Embryonic facial prominence (tissue), 1 donor: Measurements from ENCODE around the gene CCDC74A.
A peak's percentile ranks its signal among the peaks of the same experiment; 100 is the strongest.
"Not testable (repeated sequence)": the region's sequence is repeated elsewhere in the genome, so short reads cannot be mapped to it uniquely, and the experiment has no call there.

Experiments
- DNase-seq: peaks from one replicate; pipeline ENCODE4 v3.0.0-alpha.2; 2016; ENCODE audit errors: extremely low spot score

The CCDC74A gene

GRCh38 chr2:131527131-131528001 lies at the start of gene CCDC74A:
TSS of gene CCDC74A (plus strand) at chr2:131527888. CDS start at chr2:131527971, 83 bp downstream.
- DNase-seq, result not testable (repeated sequence)

GRCh38 chr2:131478074-131478849 lies 49.4 kb upstream of the CCDC74A start:
- not testable (repeated sequence) for DNase-seq

- not testable (repeated sequence) for DNase-seq
Observed at GRCh38 chr2:131478850-131479461, 48.7 kb upstream of the CCDC74A start.

- not testable (repeated sequence) for DNase-seq
Observed at GRCh38 chr2:131480351-131480750, 47.3 kb upstream of the CCDC74A start.

- not testable (repeated sequence) for DNase-seq
Observed at GRCh38 chr2:131482506-131483155, 45.1 kb upstream of the CCDC74A start.

- DNase-seq, result not testable (repeated sequence)
Observed at GRCh38 chr2:131483981-131484820, 43.5 kb upstream of the CCDC74A start.

GRCh38 chr2:131484906-131485460 lies 42.7 kb upstream of the CCDC74A start:
- not testable (repeated sequence) for DNase-seq

GRCh38 chr2:131486201-131486902 lies 41.3 kb upstream of the CCDC74A start:
- DNase-seq, result not testable (repeated sequence)

GRCh38 chr2:131488306-131489205 lies 39.1 kb upstream of the CCDC74A start:
- DNase-seq, result no peak

- not testable (repeated sequence) for DNase-seq
Observed at GRCh38 chr2:131490616-131491468, 36.8 kb upstream of the CCDC74A start.

- DNase-seq, result not testable (repeated sequence)
Observed at GRCh38 chr2:131491469-131491836, 36.2 kb upstream of the CCDC74A start.

- not testable (repeated sequence) for DNase-seq
Observed at GRCh38 chr2:131492015-131492417, 35.7 kb upstream of the CCDC74A start, which contains the start of gene MZT2A. TSS of gene MZT2A (minus strand) at chr2:131492397. CDS start at chr2:131492376, 21 bp downstream.

- DNase-seq, result peak; percentile 85
Observed at GRCh38 chr2:131492418-131493198, 35.1 kb upstream of the CCDC74A start.

GRCh38 chr2:131493199-131493968 lies 34.3 kb upstream of the CCDC74A start:
- no peak for DNase-seq

GRCh38 chr2:131495506-131495905 lies 32.2 kb upstream of the CCDC74A start:
- DNase-seq, result not testable (repeated sequence)
